ENCODE measurements around the gene LINGO4.

- TF ChIP-seq CTCF (conservative IDR thresholded peaks at IDR 0.05) (no peak), ZFX (IDR thresholded peaks at IDR 0.05) (no peak)
Measured at GRCh38 chr1:151823175-151823574, 18.0 kb upstream of the LINGO4 start.
